ENCODE results near the gene ADAM11. TPM values are rescaled to one million over a fixed set of nuclear protein-coding genes. Genes with fewer than 3 reads are reported as not detected.

Gene ADAM11
- total and polyA plus RNA-seq, 2 donors, result 0.81 to 1.9 TPM

GRCh38 chr17:44830359-44831288 is 71.8 kb downstream of the ADAM11 start:
- H3K27ac ChIP-seq (ENCODE audit: low read depth), result peak overlapping the region; percentile 70
- H3K36me3 ChIP-seq (ENCODE audit: insufficient read depth), result no peaks in the 10 kb centered on the region
- WGBS, result 4% methylated on average over 57 of the region's 58 CpGs
- no peaks in the 10 kb centered on the region for H3K4me1 ChIP-seq (ENCODE audit: insufficient read depth)
- DNase-seq (ENCODE audit: extremely low spot score), result no peak
- H3K4me3 ChIP-seq (ENCODE audit: low read depth, low read length), result peak overlapping the region; percentile 86

- H3K4me1 ChIP-seq (ENCODE audit: insufficient read depth), result no peaks in the 10 kb centered on the region
- H3K36me3 ChIP-seq (ENCODE audit: insufficient read depth), result no peaks in the 10 kb centered on the region
- DNase-seq (ENCODE audit: extremely low spot score), result no peak
- 87% methylated on average over 12 of the region's 12 CpGs for WGBS
- no peak overlapping the region for H3K4me3 ChIP-seq (ENCODE audit: low read depth, low read length)
- H3K27ac ChIP-seq (ENCODE audit: low read depth), result no peak overlapping the region
These were observed 72.6 kb downstream of the ADAM11 start for GRCh38 chr17:44831371-44831770.

Small RNA genes within 50 kb of the gene (small RNA-seq; reads per million reads assigned to genes)
- not detected for gene RN7SL819P

Other genes starting within 250 kb of the ADAM11 start
- 9.8 TPM for gene FZD2, start 201.5 kb upstream of the ADAM11 start, total RNA-seq
- 14.7 TPM for gene FZD2, start 201.5 kb upstream of the ADAM11 start, polyA plus RNA-seq
- not detected for gene MEIOC, start 102.5 kb upstream of the ADAM11 start, total RNA-seq
- gene MEIOC, start 102.5 kb upstream of the ADAM11 start, polyA plus RNA-seq, result 0.05 TPM
- 27.4 TPM for gene CCDC43, start 69.2 kb upstream of the ADAM11 start, total RNA-seq
- 10.8 TPM for gene CCDC43, start 69.2 kb upstream of the ADAM11 start, polyA plus RNA-seq
- 7.1 TPM for gene DBF4B, start 50.3 kb upstream of the ADAM11 start, total RNA-seq
- gene DBF4B, start 50.3 kb upstream of the ADAM11 start, polyA plus RNA-seq, result 7.2 TPM
- gene GJC1, start 71.3 kb downstream of the ADAM11 start, total RNA-seq, result 63.2 TPM
- 21.8 TPM for gene GJC1, start 71.3 kb downstream of the ADAM11 start, polyA plus RNA-seq
- 2.1 TPM for gene HIGD1B, start 88.9 kb downstream of the ADAM11 start, total RNA-seq
- 9.6 TPM for gene HIGD1B, start 88.9 kb downstream of the ADAM11 start, polyA plus RNA-seq
- 79.3 TPM for gene EFTUD2, start 140.5 kb downstream of the ADAM11 start, total RNA-seq
- gene EFTUD2, start 140.5 kb downstream of the ADAM11 start, polyA plus RNA-seq, result 34.4 TPM
- gene GFAP, start 156.5 kb downstream of the ADAM11 start, total RNA-seq, result 0.53 TPM
- gene GFAP, start 156.5 kb downstream of the ADAM11 start, polyA plus RNA-seq, result 1.4 TPM
- gene KIF18B, start 188.8 kb downstream of the ADAM11 start, total RNA-seq, result 2.5 TPM
- gene KIF18B, start 188.8 kb downstream of the ADAM11 start, polyA plus RNA-seq, result 0.20 TPM
- gene C1QL1, start 209.3 kb downstream of the ADAM11 start, total RNA-seq, result 12.6 TPM
- 15.1 TPM for gene C1QL1, start 209.3 kb downstream of the ADAM11 start, polyA plus RNA-seq

Measured in urinary bladder (tissue), 4 donors.